Activated gamma-delta T cell treated with anti-CD3 and anti-CD28 coated beads, Interleukin-2, amount 50 U/mL, for 16 hours (primary cell): ENCODE results near the gene BCL2L1.

Experiments
- DNase-seq: peaks from one replicate; pipeline ENCODE4 v3.0.0-alpha.2; 2020; ENCODE audit warnings: low read depth

Gene BCL2L1

DNA sequence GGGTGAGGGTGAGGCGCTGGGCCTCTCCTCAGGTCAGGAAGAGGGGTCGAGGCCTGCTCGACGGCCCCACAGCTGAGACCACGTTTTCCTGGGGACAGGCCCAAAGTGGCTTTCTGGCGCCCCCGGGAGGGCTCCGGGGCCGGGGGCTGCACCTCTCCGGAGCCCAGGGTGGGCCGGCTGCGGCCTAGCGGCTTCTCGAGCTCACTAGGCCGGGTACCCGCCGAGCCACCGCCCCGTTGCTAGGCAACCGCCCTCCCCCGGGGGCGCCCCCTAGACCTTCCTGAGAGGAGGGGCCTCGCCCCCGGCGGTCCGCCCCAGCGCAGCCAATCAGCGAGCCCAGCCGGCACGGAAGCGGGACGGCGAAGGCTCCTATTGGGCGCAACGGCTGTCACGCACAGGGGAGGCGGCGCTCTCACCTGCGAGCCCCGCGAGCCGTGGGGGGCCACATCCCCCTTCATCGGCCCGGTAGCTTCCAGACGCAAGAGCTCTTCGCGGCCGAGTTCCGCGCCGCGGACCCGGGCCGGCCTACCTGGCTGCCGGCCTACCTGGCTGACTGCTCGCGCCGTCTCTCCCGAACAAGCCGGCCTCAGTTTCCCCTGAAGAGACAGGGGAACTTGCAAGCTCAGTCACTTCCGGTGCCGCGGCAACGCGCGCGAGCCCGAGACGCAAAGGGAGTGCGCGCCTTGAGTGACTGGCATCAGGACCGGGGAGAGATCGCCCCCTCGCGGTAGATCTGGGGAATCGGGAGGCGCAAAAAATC, 831 bp upstream of the BCL2L1 start:
- peak; percentile 99 for DNase-seq

DNA sequence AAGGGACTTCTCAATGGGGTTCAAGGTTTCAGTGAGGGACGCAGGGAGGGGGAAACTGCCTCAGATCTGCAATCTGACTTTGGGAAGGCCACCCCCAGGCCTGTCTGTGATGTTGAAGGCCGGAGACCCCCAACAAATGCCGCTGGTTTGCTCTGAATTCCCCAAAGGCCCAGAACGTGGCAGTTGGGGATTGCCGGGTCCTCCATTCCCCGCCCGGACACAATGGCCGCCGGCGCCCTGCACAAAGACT, 326 bp upstream of the BCL2L1 start:
- DNase-seq = no peak

DNA sequence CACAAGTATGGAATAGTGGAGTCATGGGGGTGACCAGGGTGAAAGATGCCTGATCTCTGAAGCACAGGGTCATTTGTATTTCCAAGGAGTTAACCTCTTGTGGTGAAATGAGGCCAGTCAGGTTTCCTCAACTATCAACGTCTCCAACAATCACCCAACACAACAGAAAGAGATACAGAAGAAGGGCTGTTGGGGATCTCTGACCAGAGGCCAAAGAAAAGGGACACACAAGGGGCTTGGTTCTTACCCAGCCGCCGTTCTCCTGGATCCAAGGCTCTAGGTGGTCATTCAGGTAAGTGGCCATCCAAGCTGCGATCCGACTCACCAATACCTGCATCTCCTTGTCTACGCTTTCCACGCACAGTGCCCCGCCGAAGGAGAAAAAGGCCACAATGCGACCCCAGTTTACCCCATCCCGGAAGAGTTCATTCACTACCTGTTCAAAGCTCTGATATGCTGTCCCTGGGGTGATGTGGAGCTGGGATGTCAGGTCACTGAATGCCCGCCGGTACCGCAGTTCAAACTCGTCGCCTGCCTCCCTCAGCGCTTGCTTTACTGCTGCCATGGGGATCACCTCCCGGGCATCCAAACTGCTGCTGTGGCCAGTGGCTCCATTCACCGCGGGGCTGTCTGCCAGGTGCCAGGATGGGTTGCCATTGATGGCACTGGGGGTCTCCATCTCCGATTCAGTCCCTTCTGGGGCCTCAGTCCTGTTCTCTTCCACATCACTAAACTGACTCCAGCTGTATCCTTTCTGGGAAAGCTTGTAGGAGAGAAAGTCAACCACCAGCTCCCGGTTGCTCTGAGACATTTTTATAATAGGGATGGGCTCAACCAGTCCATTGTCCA, 1.0 kb downstream of the BCL2L1 start:
- no peak for DNase-seq

DNA sequence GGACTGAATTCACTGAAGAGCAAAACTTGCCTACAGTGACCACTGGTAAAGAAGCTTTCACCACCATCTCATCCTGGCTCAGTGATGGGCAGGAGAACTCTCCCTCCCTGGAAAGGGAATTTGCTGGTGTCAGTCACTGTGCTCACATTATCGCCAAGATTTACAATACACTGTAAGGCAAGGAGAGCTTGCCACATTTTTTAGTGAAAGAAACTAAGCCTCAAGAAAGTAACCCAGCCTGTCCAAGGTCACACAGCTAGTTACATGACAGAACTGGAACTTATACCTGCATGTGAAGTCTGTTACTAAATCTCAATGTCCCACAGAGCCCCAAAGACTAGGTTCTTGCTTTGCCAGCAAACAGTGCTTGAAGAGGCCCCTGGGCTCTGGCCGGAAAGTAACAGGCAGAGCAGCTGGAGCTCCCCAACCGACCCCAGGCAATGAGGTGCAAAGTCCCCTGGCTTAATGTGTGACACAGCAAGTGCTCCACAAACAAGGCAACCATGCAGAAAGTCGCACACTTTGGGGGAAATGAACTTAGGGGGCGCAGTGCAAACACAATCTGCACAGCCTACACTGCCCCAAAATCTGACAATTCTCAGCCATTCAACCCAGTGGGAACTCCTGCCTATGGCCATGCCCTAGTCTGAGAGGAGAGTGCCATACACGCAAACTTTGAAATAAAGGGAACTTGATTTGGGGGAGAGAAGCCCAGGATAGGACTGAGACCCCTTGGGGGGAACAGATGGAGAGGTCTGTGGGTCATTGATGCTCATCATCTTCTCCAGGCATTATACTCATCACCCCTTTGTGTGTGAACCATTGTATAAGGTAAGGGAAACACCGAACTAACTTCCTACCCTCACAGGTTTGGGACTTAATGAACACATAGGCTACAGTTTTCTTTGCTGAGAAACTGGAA, 1.9 kb downstream of the BCL2L1 start:
- no peak for DNase-seq

DNA sequence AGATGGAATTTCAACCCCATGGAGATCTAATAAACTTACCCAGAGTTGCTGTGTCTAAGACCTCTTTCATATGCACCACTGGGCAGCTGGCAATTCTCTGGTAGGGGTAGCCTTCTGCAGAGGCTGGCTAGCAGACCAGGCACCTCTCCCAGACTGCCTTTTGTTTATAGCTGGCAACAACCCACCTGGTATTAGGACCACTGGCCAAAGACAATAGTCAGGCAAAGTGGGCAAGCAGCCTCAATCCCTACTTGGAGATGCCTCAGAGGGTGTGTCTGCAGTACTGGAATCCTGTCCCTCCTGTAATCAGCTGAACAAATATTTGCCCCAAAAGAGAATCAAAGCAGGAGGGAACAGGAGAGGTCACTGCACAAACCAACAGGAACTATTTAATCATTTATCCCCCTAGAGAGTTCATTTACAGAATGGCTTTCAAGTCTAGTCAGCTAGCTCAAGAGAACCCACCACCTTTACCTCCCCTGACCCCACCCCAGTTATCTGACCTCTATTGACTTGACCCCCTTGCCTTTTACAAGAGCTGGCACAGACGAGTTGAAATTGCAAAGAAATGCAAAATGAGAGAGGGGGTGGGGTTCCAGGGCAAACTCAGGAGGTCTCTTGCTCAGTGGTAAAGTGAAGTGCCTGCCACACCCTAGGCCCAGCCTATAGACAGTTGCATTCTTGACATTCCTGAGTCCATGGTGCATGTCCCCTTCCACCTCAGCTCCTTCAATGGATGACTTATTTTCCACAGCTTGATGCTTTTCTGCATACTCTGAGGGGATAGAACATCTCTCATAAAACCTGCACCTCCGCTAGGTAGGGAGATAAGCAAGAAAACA, 2.8 kb downstream of the BCL2L1 start:
- DNase-seq = no peak

DNA sequence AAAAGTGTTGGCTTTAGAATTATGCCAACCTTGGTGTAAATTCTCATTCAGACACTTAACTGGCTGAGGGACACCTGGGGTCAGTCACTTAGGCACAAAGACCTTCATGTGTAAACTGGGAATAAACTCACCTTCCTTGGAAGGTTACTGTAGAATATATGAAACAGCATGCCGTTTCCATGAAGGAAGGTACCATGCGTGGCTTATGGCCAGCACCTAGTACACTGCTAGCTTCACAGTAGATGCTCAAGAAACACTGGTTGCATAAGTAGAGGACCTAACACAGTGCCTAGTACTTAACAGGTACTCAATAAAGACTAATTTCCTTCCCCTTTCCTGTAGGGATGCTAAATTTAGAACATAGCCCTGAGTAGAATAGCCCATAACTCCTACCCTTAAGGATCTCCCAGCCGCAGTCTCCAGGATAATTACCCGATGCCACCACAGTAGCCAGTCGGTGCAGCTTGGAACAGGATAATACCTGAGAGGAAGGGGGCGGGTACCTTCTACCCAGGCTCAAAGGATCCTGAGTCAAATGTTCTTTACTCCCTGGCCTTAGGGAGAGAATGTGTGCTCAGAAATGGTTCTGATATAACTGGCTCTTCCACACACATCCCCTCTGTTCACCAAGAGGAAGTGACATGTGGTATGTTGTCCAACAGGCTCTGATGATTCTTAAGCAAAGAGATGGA, 3.6 kb downstream of the BCL2L1 start:
- DNase-seq = no peak

DNA sequence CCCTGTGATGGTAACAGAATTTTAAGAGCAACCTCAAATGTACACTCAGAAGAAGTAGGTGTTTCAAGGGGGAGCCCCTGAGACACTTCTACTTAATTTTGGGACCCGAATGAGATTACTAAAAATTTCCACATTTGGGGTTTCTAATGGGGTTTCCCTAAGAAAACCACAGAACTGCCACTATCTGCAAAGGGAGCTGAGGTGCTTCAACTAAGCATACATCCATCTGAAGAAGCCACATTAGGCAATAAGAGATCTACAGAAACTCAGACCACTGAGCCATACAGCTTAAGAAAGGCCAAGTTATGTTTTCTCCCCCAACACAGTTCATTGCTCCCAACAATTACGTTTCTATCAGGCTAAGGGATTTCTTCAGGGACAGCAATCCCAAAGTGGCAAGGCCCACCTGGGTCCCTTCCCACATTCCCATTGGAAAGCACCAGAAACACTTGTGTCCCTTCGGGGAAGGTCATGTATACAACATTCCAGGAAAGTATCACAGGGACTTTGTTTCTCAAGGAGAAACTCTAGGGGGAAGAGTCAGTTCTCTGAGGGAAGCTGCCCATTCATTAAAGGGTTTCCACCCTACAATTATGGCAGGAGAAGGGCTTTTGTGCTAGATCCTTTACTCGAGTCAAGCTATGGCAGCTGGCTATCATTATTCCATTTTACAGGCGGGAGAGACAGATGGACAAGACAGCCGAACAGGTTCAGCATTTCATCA, 5.0 kb downstream of the BCL2L1 start:
- DNase-seq = peak; percentile 14

DNA sequence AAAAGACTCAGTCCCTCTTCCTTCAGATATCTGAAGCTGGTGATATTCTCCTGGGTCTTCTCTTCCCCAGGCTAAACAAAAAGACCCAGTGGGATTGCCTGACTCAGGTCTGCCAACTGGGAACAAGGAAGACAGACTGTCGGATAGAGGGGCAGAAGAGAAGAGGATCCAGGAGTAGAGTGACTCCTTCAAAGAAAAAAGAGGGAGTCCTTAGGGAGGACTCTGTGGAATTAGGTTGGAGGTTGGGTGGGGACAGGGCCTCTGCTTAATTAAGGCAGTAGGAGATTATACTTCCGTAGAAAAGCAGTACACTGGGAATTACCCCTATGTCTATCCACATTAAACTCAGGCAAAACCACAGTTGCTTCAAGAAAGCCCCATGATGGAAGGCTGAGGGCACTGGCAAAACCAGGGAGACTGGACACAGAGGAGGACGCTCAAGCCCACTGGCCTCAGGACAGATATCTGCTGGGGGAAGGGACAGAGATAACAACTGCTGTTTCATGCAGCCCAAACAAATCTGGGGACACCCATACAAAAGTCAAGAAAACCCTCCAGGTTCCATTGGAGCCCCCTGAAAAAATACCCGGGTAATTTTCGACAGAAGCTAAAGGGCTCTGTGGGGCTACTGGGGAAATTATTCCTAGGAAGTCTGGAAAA, 5.7 kb downstream of the BCL2L1 start:
- DNase-seq = no peak

DNA sequence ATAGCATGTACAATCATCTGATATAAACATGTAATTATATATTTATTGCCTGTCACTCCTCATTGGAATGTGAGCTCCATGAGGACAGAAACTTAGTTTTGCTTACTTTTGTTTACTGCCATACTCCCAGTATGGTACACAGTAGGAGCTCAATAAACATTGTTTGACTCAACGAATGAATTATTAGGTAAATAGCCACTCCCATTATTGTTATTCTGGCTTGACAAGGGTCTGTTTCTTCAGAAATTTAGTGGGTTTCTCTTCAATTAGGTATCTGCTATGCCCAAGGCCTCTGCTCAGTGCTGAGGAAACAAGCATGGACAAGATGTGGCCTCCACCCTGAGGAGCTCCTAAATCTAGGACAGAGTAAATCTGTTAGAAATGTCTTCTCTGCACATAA, 6.3 kb downstream of the BCL2L1 start:
- no peak for DNase-seq

DNA sequence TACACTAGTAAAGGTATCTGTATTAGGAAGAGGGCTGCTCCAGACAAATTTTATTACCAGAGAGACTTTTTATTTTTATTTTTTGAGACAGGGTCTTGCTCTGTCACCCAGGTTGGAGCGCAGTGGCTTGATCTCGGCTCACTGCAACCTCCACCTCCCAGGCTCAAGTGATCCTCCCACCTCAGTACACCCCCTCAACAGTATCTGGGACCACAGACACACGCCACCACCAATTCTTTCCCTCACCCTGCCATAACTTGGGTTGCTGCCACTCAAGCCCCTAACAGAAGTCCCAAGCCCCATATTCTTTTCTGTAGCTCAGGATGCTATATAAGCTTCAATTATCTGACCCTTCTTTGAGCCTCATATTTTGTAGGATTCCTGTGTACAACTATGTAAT, 6.9 kb downstream of the BCL2L1 start:
- DNase-seq = no peak

DNA sequence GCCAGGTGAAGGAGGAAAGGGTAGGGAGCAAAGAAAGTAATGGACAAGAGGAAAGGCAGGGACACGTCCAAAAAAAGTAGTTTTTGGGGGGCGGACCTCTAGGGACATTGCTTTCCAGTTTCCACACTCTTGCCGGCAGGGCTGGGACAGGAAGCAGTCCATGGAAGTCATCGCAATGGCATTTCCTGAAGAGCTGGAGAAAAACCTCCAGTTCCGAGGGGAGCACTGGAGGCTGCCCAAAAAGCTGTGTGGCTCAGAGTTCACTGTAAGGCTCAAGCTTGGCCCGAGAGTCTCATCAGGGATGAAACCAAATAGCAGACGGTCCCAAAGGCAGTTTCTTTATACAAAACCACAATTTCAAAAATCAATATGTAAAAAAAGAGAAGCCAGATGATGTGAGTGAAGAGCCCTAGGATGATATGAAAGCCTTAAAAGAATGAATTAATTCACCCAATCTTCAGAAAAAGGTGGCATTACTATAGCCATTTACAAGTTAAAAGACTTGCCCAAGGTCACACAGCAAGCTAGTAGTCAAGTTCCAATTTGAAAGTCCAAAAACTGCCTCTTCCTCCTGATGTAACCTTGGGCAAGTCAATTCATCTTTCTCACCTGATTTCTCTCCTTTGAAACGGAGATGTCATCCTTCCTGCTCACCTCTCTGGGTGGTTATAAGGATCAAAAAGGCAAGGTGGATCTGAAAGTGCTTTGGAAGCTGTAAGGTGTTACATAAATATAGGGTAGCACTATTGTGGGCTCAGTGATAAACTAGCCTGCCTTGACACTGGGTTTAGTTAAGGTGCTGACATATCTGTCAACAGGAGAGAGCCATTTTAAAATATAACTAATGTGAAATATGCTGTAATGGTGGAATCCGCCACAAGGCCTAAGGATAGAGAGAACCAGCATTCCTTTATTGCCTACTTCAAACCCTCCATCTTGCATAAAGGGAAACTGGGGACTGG, 9.1 kb downstream of the BCL2L1 start:
- DNase-seq = no peak

DNA sequence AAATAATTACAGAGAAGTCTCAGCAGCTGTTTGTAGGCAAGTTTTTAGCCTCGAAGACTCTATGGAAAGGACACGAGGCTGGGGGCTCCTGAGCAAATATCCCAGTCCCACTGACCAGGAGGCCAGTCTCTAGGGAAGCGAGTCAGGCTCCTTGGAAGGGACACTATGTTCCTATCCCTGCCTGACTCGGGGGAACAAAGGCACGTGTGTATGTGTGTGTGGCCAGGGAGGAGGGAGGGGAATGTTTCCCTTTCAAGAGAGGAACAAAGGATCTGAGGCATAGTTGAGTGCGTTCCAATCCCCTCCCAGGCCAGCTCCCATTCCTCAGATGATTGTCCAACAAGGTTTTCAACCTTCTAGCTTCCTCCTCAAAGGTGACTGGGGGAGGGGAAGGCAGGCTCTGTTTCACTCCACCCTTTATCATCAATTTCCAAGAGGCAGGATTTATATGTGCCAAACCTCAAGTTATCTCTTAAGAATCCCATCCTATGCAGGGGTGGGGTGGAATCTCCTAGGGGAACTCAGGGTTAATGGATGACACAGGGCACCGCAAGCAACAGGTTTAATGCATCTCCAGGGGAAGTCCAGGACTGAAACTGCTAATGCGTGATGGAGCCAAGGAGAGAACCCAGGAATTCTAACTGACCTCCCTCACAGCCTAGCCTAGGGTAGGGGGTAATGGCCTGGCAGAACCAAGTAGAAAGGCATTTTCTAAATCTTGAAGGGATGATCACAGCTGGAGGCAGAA, 9.9 kb downstream of the BCL2L1 start:
- DNase-seq = no peak

DNA sequence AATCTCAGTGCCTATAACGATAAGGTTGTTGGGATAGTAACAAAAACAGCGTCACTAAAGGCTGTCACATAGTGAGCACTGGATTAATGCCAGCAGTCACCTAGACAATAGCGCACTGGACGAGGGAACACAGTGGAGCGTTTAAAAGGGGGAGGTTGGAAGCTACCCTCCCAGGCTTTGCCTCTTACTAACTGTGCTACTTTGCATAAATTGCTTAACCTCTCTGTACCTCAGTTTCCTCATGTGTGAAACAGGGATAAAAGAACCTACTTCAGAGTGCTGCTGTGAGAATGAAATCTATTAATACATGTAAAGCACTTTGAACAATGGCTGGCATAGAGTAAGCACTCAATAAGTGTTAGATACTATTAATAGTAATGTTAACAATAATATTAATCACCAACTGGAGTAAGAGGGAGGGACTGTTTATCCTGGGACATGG, 10.5 kb downstream of the BCL2L1 start:
- DNase-seq = no peak

DNA sequence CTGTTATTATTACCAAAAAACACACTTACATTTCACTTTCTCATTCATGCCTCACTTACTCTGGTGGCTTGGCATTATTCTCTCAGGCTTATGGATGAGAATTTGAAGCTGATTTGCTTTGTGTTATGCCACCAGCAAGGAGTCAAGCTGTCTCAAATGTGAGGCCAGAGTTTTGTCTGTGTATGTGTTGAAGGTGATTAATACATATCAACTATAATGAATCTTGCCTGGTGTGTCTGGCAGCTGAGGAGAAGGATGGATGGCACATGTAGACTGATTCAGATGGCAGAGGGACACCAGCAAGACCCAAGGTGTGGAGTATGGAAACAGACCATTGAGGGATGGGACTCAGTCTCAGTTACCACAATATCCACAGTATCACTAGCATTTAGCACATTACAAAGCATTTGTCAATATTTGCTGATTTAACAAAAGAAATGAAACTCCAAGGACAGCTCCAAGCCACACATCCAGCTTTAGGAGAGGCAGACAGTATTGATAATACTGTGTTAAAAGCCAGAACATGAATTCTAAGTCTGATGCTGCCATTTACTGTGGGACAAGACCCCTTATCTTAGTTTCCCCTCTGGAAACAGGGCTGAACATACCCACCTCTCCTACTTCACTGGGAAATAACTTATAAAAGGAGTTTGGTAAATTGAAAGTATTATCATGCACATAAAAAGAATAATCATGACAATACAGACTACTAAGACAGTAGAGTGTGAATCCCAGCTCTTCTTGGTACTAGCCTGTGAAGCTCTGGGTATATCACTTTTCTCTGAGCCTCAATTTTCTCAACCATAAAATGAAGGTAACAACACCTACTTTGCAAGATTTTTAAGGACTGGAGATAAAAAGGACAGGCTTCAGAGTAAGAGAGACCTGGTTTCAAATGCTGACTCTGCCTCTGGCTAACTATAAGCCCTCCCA, 11.2 kb downstream of the BCL2L1 start:
- DNase-seq = no peak

DNA sequence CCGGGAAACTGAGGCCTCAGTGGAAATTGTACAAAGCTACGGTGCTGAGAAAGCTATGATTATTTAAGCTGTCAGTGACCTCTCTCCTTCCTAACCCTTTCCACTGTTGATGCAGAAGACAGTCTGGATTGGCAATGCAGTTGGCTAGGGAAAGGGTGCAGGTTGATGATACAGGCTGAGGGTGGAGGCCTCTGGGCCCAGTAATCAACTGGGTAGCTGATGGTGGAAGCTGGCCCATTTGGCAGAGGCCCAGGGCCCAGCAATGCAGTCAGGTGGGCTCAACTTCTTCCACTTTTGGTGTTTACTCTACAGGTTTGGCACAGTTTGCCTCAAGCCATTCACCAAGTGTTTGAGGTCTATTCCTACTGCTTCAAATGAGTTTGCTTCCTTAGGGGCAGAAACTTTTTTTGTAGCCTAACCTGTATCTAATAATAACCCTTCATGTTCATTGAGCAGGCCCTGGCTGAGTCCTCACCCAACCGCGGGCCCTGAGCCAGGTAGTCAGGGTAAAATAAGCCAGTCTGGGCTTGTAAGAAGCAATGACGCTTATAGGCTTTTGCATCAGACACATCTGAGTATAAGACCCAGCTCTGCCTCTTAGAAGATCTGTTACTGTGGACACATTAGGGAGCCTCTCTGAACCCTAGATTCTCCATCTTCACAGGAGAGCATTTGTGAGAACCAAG, 12.1 kb downstream of the BCL2L1 start:
- no peak for DNase-seq

DNA sequence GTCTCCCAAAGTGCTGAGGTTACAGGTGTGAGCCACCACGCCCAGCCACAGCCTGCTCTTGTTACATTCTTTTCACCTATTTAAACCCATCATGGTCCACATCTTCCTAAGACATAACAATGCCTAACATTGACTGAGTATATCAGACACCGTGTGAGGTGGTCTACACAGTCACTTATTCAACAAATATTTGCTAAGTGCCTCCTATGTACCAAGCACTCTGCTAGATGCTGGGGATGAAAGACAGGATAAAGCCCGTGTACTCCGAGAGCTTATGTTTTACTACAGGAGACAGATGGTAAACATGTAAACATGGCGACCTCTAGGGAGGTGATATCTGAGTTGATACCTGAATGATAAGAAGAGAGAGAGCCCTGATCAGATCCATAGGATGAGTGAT, 12.7 kb downstream of the BCL2L1 start:
- no peak for DNase-seq
